Measurements from ENCODE around the gene CFAP20.
"Not testable (repeated sequence)": the region's sequence is repeated elsewhere in the genome, so short reads cannot be mapped to it uniquely, and the experiment has no call there.

CFAP20 gene

GRCh38 chr16:58098207-58099096 is 30.7 kb downstream of the CFAP20 start:
- no peak for DNase-seq (ENCODE audit: low read depth in 2 of 2)

DNA sequence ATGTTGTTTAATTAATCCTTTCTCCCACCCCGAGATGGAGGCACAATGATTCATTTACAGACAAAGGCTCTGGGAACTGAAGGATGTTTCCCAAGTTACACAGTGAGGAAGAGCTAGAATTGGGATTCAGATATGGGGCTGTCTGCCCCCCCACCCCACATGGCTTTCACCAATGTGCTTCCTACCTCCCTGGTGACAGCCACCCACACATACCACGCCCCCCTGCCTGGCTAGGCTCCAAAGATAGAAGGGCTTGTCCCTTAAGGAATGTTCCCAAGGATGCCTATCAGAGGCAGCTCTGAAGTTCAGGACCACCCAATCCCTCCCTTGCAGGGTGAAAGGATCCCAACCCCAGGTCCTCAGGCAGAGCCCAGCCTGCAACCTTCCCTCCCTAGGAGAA is 32.9 kb downstream of the CFAP20 start:
- DNase-seq (ENCODE audit: low read depth in 2 of 2): no peak

DNA sequence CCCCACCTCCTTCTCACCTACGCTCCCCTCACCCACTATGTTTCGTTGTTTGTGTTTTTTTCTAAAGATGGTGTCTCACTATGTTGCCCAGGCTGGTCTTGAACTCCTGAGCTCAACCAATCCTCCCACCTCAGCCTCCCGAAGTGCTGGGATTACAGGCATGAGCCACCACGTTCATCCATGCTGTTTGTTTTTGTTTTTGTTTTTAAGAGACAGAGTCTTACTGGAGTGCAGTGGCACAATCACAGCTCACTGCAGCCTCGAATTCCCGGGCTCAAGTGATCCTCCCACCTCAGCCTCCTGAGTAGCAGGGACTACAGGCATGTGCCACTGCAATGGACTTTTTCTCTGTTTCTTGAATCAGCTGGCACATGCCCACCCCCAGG is 33.6 kb downstream of the CFAP20 start:
- not testable (repeated sequence) for DNase-seq (ENCODE audit: low read depth in 2 of 2)

GRCh38 chr16:58094791-58095574 is 34.2 kb downstream of the CFAP20 start:
- no peak for DNase-seq (ENCODE audit: low read depth in 2 of 2)

DNA sequence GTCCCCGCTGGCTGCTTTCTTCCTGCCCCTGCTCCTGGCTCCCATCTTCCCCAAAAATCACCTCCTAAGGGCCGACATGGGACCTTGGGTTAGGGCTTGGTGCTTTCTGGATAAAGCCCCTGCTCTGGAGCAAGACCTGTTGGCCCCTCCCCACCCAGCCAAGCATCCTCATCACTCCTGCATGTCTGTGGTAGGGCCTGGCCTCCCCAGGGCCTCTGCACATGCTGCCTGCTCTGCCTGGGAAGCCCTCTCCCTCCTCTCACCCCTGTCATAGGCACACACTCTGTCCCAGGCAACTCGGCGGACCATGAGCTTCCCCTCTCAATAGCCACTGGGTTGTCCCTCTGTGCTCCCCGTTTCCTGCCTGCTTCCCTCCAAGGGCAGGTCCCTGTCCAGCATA is 35.2 kb downstream of the CFAP20 start:
- no peak for DNase-seq (ENCODE audit: low read depth in 2 of 2)

- not testable (repeated sequence) for DNase-seq (ENCODE audit: low read depth in 2 of 2)
Measured at GRCh38 chr16:58090396-58090795, 38.8 kb downstream of the CFAP20 start.

DNA sequence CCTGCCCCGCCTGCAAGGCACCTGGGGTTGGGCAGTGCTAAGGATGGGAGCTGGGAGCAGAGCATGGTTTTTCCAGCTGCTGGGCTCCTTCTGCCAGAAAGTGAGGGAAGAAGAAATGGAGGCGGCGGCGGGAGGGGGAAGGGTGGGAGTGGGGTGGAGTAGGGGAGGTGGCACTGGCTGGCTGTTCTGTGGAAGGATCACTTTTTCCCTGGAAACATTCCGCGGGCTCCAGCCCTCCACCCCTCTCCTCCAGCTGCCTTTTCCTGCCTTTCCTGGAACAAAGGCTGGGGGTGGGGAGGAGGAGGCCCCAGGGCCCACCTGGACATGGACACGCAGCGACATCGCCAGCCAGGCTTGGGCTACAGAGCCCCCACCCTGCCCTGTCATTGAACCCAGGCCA is 41.1 kb downstream of the CFAP20 start:
- DNase-seq (ENCODE audit: low read depth in 2 of 2): no peak

DNA sequence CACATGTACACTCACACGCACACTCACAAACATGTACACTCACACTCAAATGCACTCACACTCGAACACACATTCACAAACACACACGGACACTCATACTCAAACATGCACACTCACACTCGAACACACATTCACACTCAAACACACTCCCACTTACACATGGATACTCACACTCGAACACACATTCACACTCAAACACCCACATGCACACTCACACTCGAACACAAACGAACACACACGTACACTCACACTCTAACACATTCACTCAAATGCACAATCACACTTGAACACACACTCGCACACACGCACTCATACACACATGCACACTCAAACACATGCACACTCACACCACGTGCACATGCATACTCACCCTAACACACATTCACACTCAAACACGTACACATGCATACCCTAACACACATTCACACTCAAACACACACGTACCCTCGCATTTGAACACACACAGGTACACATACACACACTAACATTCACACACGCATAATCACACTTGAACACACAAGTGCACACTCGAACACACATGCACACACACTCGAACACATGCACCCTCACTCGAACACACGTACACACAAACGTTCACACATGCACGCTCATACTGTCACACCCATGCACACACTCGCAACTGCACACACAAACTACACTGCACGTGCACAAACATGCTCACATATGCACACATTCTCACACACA is 41.8 kb downstream of the CFAP20 start:
- no peak for DNase-seq (ENCODE audit: low read depth in 2 of 2)

- DNase-seq (ENCODE audit: low read depth in 2 of 2): no peak
Measured at GRCh38 chr16:58086381-58087208, 42.6 kb downstream of the CFAP20 start.

GRCh38 chr16:58085584-58086251 is 43.5 kb downstream of the CFAP20 start:
- no peak for DNase-seq (ENCODE audit: low read depth in 2 of 2)

DNA sequence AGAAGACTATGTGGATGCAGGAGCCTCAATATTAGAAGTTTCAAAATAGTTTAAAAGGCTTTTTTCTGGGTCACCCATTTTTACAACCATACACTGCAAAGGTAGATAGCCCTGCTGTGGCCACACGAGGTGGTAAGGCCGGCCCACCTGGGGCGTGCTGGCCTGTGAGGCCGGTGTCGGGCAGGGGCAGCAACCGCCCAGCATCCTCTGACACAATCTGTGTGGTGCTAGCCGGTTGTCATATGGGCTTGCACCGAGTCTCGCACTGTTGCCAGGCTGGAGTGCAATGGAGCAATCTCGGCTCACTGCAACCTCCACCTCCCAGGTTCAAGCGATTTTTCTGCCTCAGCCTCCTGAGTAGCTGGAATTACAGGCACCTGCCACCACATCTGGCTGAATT is 44.0 kb downstream of the CFAP20 start:
- DNase-seq (ENCODE audit: low read depth in 2 of 2): no peak

- DNase-seq (ENCODE audit: low read depth in 2 of 2): no peak
Measured at GRCh38 chr16:58084635-58085034, 44.5 kb downstream of the CFAP20 start.

GRCh38 chr16:58082381-58082780 is 46.8 kb downstream of the CFAP20 start:
- no peak for DNase-seq (ENCODE audit: low read depth in 2 of 2)

GRCh38 chr16:58080657-58081056 is 48.5 kb downstream of the CFAP20 start:
- not testable (repeated sequence) for DNase-seq (ENCODE audit: low read depth in 2 of 2)

- no peak for DNase-seq (ENCODE audit: low read depth in 2 of 2)
Measured at GRCh38 chr16:58077796-58078195, 51.4 kb downstream of the CFAP20 start.

DNA sequence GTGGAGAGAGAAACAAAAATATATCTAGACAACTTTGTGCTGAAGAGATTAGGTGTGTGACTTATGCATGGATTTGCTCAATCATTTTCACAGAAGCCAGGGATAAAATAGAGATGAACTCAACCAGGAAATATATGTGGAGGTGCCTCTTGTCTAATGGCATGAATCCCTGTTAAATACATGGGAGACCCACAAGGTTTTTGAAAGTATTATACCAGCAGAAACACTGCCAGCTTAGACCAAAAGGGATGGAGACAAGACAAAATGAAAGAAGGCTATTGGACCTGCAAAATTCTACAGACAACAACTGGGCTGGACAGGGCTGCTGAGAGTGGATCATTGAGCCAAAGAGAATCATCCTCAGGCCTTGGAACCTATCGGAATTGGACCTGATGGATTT is 52.7 kb downstream of the CFAP20 start:
- no peak for DNase-seq (ENCODE audit: low read depth in 2 of 2)

- DNase-seq (ENCODE audit: low read depth in 2 of 2): no peak
Measured at GRCh38 chr16:58074657-58075056, 54.5 kb downstream of the CFAP20 start.

DNA sequence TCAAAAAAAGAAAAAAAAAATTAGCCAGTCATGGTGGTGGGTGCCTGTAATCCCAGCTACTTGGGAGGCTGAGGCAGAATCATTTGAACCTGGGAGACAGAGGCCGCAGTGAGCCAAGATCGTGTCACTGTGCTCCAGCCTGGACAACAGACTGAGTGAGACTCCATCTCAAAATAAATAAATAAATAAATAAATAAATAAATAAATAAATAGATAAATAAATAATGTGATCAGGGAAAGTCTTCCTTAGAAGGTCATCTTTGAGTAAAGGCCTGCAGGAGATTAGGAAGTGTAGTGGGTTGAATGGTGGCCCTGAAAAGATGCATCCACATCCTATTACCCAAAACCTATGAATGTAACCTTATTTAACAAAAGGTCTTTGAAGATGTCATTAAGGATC is 56.1 kb downstream of the CFAP20 start:
- not testable (repeated sequence) for DNase-seq (ENCODE audit: low read depth in 2 of 2)

DNA sequence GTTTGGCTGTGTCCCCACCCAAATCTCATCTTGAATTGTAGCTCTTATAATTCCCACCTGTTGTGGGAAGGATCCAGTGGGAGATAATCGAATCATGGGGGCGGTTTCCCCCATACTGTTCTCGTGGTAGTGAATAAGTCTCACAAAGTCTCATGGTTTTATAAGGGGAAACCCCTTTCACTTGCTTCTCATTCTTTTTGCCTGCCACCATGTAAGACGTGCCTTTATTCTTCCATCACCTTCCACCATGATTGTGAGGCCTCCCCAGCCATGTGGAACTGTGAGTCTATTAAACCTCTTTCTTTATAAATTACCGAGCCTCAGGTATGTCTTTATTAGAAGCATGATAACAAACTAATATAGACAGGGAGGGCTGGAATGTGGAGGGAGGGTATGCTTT is 57.0 kb downstream of the CFAP20 start:
- DNase-seq (ENCODE audit: low read depth in 2 of 2): not testable (repeated sequence)

DNA sequence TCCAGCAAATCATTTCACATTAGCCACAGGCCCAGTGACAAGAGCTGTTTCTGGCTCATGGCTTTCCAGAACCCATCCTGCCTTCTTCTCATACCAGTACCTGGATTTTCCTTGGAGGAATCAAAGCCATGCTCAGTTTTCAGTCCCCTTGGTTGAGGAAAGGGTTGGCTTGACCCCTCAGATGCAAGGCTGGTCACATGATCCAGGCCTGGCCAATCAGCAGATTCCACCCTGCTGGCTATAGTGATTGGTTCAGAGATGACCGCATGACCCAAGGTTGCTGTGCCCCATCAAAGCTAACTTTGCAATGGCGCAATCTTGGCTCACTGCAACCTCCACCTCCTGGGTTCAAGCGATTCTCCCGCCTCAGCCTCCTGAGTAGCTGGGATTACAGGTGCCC is 58.6 kb downstream of the CFAP20 start:
- DNase-seq (ENCODE audit: low read depth in 2 of 2): no peak

All from stimulated activated CD8-positive, alpha-beta memory T cell treated with anti-CD3 and anti-CD28 coated beads, Interleukin-2, amount 100 ng/mL, for 1 hour (primary cell).